HepG2 (cell line): ENCODE measurements around the gene ADCY9. TPM values are rescaled to one million over a fixed set of nuclear protein-coding genes. Genes with fewer than 3 reads are reported as not detected.
A peak's percentile ranks its signal among the peaks of the same experiment; 100 is the strongest.

Source experiments
- ATAC-seq: fragments of 200-7000 bp; cut with Tn5 transposase; 3 replicates; pipeline ENCODE4 v1.9.1; 2020; ENCODE audit warnings: mild to moderate bottlenecking, moderate library complexity
- BruUV-seq: library from RNA; stranded (reverse); fragments of 400-500 nt; replicated peaks from 2 replicates; lab custom pipeline; 2021; lab: Mats Ljungman, UMichigan
- CTCF ChIA-PET: fragments of 300-600 bp; formaldehyde crosslinking; extraction: SDS; loops from one replicate; lab custom pipeline; 2021; ENCODE audit warnings: low total read pairs, inconsistent platforms, low intra/inter-chr PET ratio; lab: Yijun Ruan, JAX
- POLR2A ChIA-PET: fragments of 350-600 bp; sonication (Branson Sonifier 250); formaldehyde crosslinking; loops from one replicate; lab custom pipeline; 2020; ENCODE audit warnings: antibody characterized with exemption, inconsistent platforms; lab: Yijun Ruan, JAX
- DNase-seq: peaks from one replicate; pipeline ENCODE4 v3.0.0-alpha.2; 2015; ENCODE audit warnings: low spot score
- FAIRE-seq: peaks from 3 replicates; lab custom pipeline; 2011; peaks lifted over from hg19 to GRCh38; lab: Jason Lieb, UNC
- H2AFZ ChIP-seq: one replicate; pipeline ENCODE4 v1.6.1; 2011; ENCODE audit warnings: low read length, inconsistent platforms
- H3K27ac ChIP-seq: fragments of 300-600 bp; 3 replicates; pipeline ENCODE4 v1.8.0; 2011; ENCODE audit warnings: mixed run types, mild to moderate bottlenecking, mixed read lengths, low read length, inconsistent platforms; ENCODE audit not compliant: insufficient read depth; ENCODE audit errors: extremely low read length
- H3K27me3 ChIP-seq, 2 experiments: fragments of 200-600 bp in 1 of 2; 2 replicates in 1 of 2; 3 replicates in 1 of 2; pipeline versions ENCODE4 v1.6.0 to v1.8.0; 2011; ENCODE audit warnings: low read length in 2 of 2, mild to moderate bottlenecking in 2 of 2, moderate library complexity in 2 of 2, inconsistent platforms in 1 of 2; ENCODE audit not compliant: insufficient read depth in 2 of 2, control insufficient read depth in 1 of 2
- H3K36me3 ChIP-seq, 2 experiments: fragments of 200-600 bp in 1 of 2; replicated peaks in 1 of 2; 2 replicates in 1 of 2; 3 replicates in 1 of 2; pipeline versions ENCODE4 v1.5.1 to v1.8.0; 2011; ENCODE audit warnings: low read length in 2 of 2, inconsistent platforms in 1 of 2; ENCODE audit not compliant: insufficient read depth in 2 of 2, control insufficient read depth in 1 of 2
- H3K4me1 ChIP-seq: 2 replicates; pipeline ENCODE4 v1.5.1; 2012; ENCODE audit warnings: low read length, inconsistent platforms; ENCODE audit not compliant: insufficient read depth
- H3K4me2 ChIP-seq: 2 replicates; pipeline ENCODE4 v1.6.0; 2011; ENCODE audit warnings: low read depth, low read length, inconsistent platforms
- H3K4me3 ChIP-seq, 3 experiments: fragments of 200-600 bp in 1 of 3; sonication (generic), shearing (Covaris generic) in 1 of 3; replicated peaks in 1 of 3; 2 replicates each; pipeline ENCODE4 v1.5.1; 2011 to 2016; ENCODE audit warnings: low read length in 3 of 3, inconsistent platforms in 2 of 3, low read depth in 2 of 3, mild to moderate bottlenecking in 2 of 3, control low read depth in 1 of 3, mixed read lengths in 1 of 3; ENCODE audit not compliant: insufficient read depth in 1 of 3
- H3K79me2 ChIP-seq: one replicate; pipeline ENCODE4 v1.6.1; 2011; ENCODE audit warnings: low read length, inconsistent platforms; ENCODE audit not compliant: insufficient read depth
- H3K9ac ChIP-seq: 2 replicates; pipeline ENCODE4 v1.6.0; 2011; ENCODE audit warnings: mild to moderate bottlenecking, low read depth, low read length, inconsistent platforms; ENCODE audit not compliant: insufficient read depth
- H3K9me3 ChIP-seq: 2 replicates; pipeline ENCODE4 v1.5.1; 2012; ENCODE audit warnings: mild to moderate bottlenecking, low read length
- H4K20me1 ChIP-seq: 2 replicates; pipeline ENCODE4 v1.6.0; 2011; ENCODE audit warnings: inconsistent platforms, mild to moderate bottlenecking, low read length, moderate library complexity; ENCODE audit not compliant: insufficient read depth
- ASH2L ChIP-seq: fragments of 300-600, 200-600 bp; sonication (generic); IDR thresholded peaks from 2 replicates; pipeline ENCODE4 v1.7.0; 2017; ENCODE audit warnings: low read depth, mild to moderate bottlenecking, moderate library complexity, mixed read lengths, low read length; ENCODE audit not compliant: insufficient read length
- FOXK1 ChIP-seq: sonication (generic); formaldehyde crosslinking; IDR thresholded peaks from 2 replicates; pipeline ENCODE4 v1.4.0; 2020; ENCODE audit warnings: low read depth, missing genetic modification reagents, borderline replicate concordance
- MAFK ChIP-seq, 2 experiments: IDR thresholded peaks in 1 of 2; conservative IDR thresholded peaks in 1 of 2; 2 replicates each; pipeline ENCODE4 v1.6.1; 2011; ENCODE audit warnings: improper control_type of control experiment in 2 of 2, low read length in 2 of 2
- NFE2L2 ChIP-seq: fragments of 150-350 bp; IDR thresholded peaks from 2 replicates; pipeline ENCODE4 v1.6.1; 2014; ENCODE audit warnings: low read length
- NR0B2 ChIP-seq: sonication (generic); formaldehyde crosslinking; IDR thresholded peaks from 2 replicates; pipeline ENCODE4 v1.4.0; 2020; ENCODE audit warnings: mild to moderate bottlenecking, missing genetic modification reagents
- PRDM4 ChIP-seq: sonication (generic); formaldehyde crosslinking; IDR thresholded peaks from 2 replicates; pipeline ENCODE4 v1.9.0; 2021; ENCODE audit warnings: missing genetic modification reagents, borderline replicate concordance
- SAP130 ChIP-seq: IDR thresholded peaks from 2 replicates; pipeline ENCODE4 v1.6.1; 2016; ENCODE audit warnings: low read depth
- WIZ ChIP-seq: sonication (generic); formaldehyde crosslinking; IDR thresholded peaks from 2 replicates; pipeline ENCODE4 v1.5.1; 2020; ENCODE audit warnings: mild to moderate bottlenecking, missing genetic modification reagents
- ZBTB26 ChIP-seq: IDR thresholded peaks from 2 replicates; pipeline ENCODE4 v1.6.1; 2016; ENCODE audit warnings: missing compliant biosample characterization, missing genetic modification reagents, borderline replicate concordance
- ZNF281 ChIP-seq: sonication (generic); formaldehyde crosslinking; IDR thresholded peaks from 2 replicates; pipeline ENCODE4 v1.4.0; 2020; ENCODE audit warnings: missing genetic modification reagents, borderline replicate concordance
- ZNF713 ChIP-seq: sonication (generic); formaldehyde crosslinking; IDR thresholded peaks from 2 replicates; pipeline ENCODE4 v1.4.0; 2020; ENCODE audit warnings: mild to moderate bottlenecking, missing genetic modification reagents
- WGBS: methylation state at CpG from one replicate; pipeline ENCODE4 v1.1.6; 2017; ENCODE audit warnings: low lambda C conversion rate; 5-methylcytosine and 5-hydroxymethylcytosine counted together
- in situ Hi-C: cut with HindIII; loops from 2 replicates; pipeline ENCODE4 v1.10.0; 2017; ENCODE audit warnings: low pct_unique_long_range_greater_than_20kb; ENCODE audit not compliant: extremely low pct_ligation_motif_present
- intact Hi-C: fragments of 100-400 bp; cut with micrococcal nuclease; formaldehyde crosslinking; loops from one replicate; pipeline ENCODE4 v1.10.0; 2022; ENCODE audit not compliant: unreplicated experiment
- polyA plus RNA-seq, 8 experiments: library from polyadenylated mRNA; depleted of rRNA in 3 of 8; stranded (reverse) in 7 of 8; unstranded in 1 of 8; fragments of >200 nt; fragmentation: Illumina TruSeq in 4 of 8; extraction: Trizol in 4 of 8; gene quantifications; 2 replicates each; pipeline versions ENCODE4 v1.2.1 to v1.2.3, GENCODE V29; 2011 to 2016; ENCODE audit warnings: low read depth in 4 of 8, missing spikeins in 1 of 8, mixed read lengths in 1 of 8; ENCODE audit not compliant: insufficient read depth in 1 of 8
- total RNA-seq, 5 experiments: library from RNA; depleted of rRNA; stranded (reverse); fragments of >200 nt; fragmentation: Illumina TruSeq; extraction: Trizol; gene quantifications; 2 replicates each; pipeline ENCODE4 v1.2.3, GENCODE V29; 2016; ENCODE audit warnings: low read depth in 1 of 5

The ADCY9 gene
- total and polyA plus RNA-seq, 2 of the 13 experiments (the other 11 are each of a cell fraction or from before 2014, with no cell fraction given): 11.2 to 13.9 TPM

- no peak for TF ChIP-seq ZNF713 (CRISPR knock-in tag)
Observed at GRCh38 chr16:4113358-4114256, 2.6 kb downstream of the ADCY9 start (continued).

GRCh38 chr16:4111748-4112696 lies 4.2 kb downstream of the ADCY9 start:
- intact Hi-C loops: loop anchor here (2.0 to 10.0 kb wide), 4 partner anchors 45 to 417 kb away; no protein-coding TSS in a partner anchor
- H3K4me2 ChIP-seq: peak overlapping the region; percentile 92
- BruUV-seq: no TSS peak
- peak; percentile 21 for TF ChIP-seq ASH2L
- TF ChIP-seq MAFK (conservative IDR thresholded peaks at IDR 0.05 in 1 of 2, IDR thresholded peaks at IDR 0.05 in 1 of 2; ENCODE audit: low read length in 2 of 2): no peak
- TF ChIP-seq ZNF281 (CRISPR knock-in tag): no peak
- TF ChIP-seq ZBTB26: no peak
- peak; percentile 53 for TF ChIP-seq NFE2L2
- no peak for TF ChIP-seq NR0B2 (CRISPR knock-in tag)
- no peak for TF ChIP-seq WIZ
- no peak for TF ChIP-seq PRDM4
- peak; percentile 69 for TF ChIP-seq SAP130 (CRISPR knock-in tag)
- no peak for TF ChIP-seq FOXK1 (CRISPR knock-in tag)

More at GRCh38 chr16:4111748-4112696, 4.2 kb downstream of the ADCY9 start:
- H2AFZ ChIP-seq: no peak overlapping the region
- no peaks in the 10 kb centered on the region; a peak in 1 of 5 replicates for H3K27me3 ChIP-seq
- FAIRE-seq: peak; percentile 56
- peak overlapping the region; percentile 91 for H3K27ac ChIP-seq
- WGBS: 4% methylated on average over 15 of the region's 16 CpGs
- peak overlapping the region; percentile 79 to 91 (median 84) for H3K4me3 ChIP-seq
- peaks cover 63% of the 10 kb centered on the region for H3K4me1 ChIP-seq
- H3K9me3 ChIP-seq: no peaks in the 10 kb centered on the region
- CTCF ChIA-PET: no interaction called here
- H3K9ac ChIP-seq: peak overlapping the region; percentile 72
- POLR2A ChIA-PET: interaction anchor here (0.6 to 2.0 kb wide), 3 partner anchors 96 to 142 kb away, joined by 4 to 6 read pairs (median 4); no protein-coding TSS in a partner anchor
- in situ Hi-C loops: loop anchor here (5.0 kb wide), 1 partner anchor 95 kb away; no protein-coding TSS in a partner anchor
- peaks cover 78% of the 10 kb centered on the region for H3K79me2 ChIP-seq
- DNase-seq: peak; percentile 48
- H4K20me1 ChIP-seq: no peaks in the 10 kb centered on the region
- no peak for ATAC-seq
- H3K36me3 ChIP-seq: peaks cover 0 to 4% of the 10 kb centered on the region in 2 experiments; a peak in 1 of 5 replicates
